IMR-90 (cell line): ENCODE data around the gene DIO1. TPM values are rescaled to one million over a fixed set of nuclear protein-coding genes. Genes with fewer than 3 reads are reported as not detected.

Experiments used
- ATAC-seq: fragments of 200-7000 bp; cut with Tn5 transposase; 2 replicates; pipeline ENCODE4 v1.9.1; 2020; ENCODE audit warnings: low read depth, mild to moderate bottlenecking, moderate library complexity
- BruUV-seq: library from RNA; stranded (reverse); fragments of 400-500 nt; replicated peaks from 2 replicates; lab custom pipeline; 2021; lab: Mats Ljungman, UMichigan
- CTCF ChIA-PET: fragments of 300-600 bp; formaldehyde crosslinking; extraction: SDS; loops from one replicate; lab custom pipeline; 2021; ENCODE audit warnings: antibody characterized with exemption; lab: Yijun Ruan, JAX
- POLR2A ChIA-PET: fragments of 300-600 bp; sonication (Branson Sonifier 250); formaldehyde crosslinking; loops from one replicate; lab custom pipeline; 2022; ENCODE audit warnings: antibody characterized with exemption; ENCODE audit not compliant: unreplicated experiment; lab: Charles Lee
- DNase-seq: peaks from one replicate; pipeline ENCODE4 v3.0.0; 2013
- H2AFZ ChIP-seq: replicated peaks from 2 replicates; pipeline ENCODE3; 2013; ENCODE audit warnings: low read length, mild to moderate bottlenecking; ENCODE audit not compliant: poor library complexity
- H2AK5ac ChIP-seq: 2 replicates; pipeline ENCODE4 v1.6.1; 2013; ENCODE audit warnings: low read depth, low read length, inconsistent platforms
- H2AK9ac ChIP-seq: replicated peaks from 2 replicates; pipeline ENCODE3; 2013; ENCODE audit warnings: mild to moderate bottlenecking, low read depth, low read length, moderate library complexity; ENCODE audit not compliant: poor library complexity
- H2BK120ac ChIP-seq: 2 replicates; pipeline ENCODE4 v1.6.1; 2013; ENCODE audit warnings: low read depth, low read length, inconsistent platforms
- H2BK15ac ChIP-seq: 3 replicates; pipeline ENCODE4 v1.6.1; 2013; ENCODE audit warnings: low read depth, low read length, inconsistent platforms
- H2BK20ac ChIP-seq: 2 replicates; pipeline ENCODE4 v1.6.1; 2013; ENCODE audit warnings: low read depth, mild to moderate bottlenecking, inconsistent platforms, low read length, moderate library complexity
- H2BK5ac ChIP-seq: 2 replicates; pipeline ENCODE4 v1.6.1; 2013; ENCODE audit warnings: mild to moderate bottlenecking, low read depth, low read length, inconsistent platforms; ENCODE audit not compliant: poor library complexity, severe bottlenecking
- H3K14ac ChIP-seq: replicated peaks from 2 replicates; pipeline ENCODE4 v1.6.1; 2013; ENCODE audit warnings: low read depth, low read length, inconsistent platforms
- H3K18ac ChIP-seq: 2 replicates; pipeline ENCODE4 v1.6.1; 2013; ENCODE audit warnings: low read depth, low read length, control low read depth
- H3K23ac ChIP-seq: 2 replicates; pipeline ENCODE4 v1.6.1; 2013; ENCODE audit warnings: low read depth, low read length, inconsistent platforms
- H3K27ac ChIP-seq: 2 replicates; pipeline ENCODE4 v1.5.1; 2013; ENCODE audit warnings: mild to moderate bottlenecking, control low read depth, low read length; ENCODE audit not compliant: insufficient read depth
- H3K27me3 ChIP-seq: 2 replicates; pipeline ENCODE4 v1.6.1; 2013; ENCODE audit warnings: low read length; ENCODE audit not compliant: control insufficient read depth, insufficient read depth
- H3K36me3 ChIP-seq: 2 replicates; pipeline ENCODE4 v1.6.1; 2013; ENCODE audit warnings: low read length, mixed read lengths; ENCODE audit not compliant: control insufficient read depth, insufficient read depth
- H3K4ac ChIP-seq: 2 replicates; pipeline ENCODE4 v1.6.1; 2013; ENCODE audit warnings: low read depth, low read length, inconsistent platforms
- H3K4me1 ChIP-seq: 2 replicates; pipeline ENCODE4 v1.6.1; 2013; ENCODE audit warnings: low read length, mixed read lengths; ENCODE audit not compliant: control insufficient read depth, insufficient read depth
- H3K4me2 ChIP-seq: 2 replicates; pipeline ENCODE4 v1.6.1; 2013; ENCODE audit warnings: low read depth, mild to moderate bottlenecking, control low read depth, low read length, moderate library complexity
- H3K4me3 ChIP-seq: 2 replicates; pipeline ENCODE4 v1.5.1; 2013; ENCODE audit warnings: low read depth, mild to moderate bottlenecking, control low read depth, low read length, moderate library complexity; ENCODE audit not compliant: insufficient read depth
- H3K56ac ChIP-seq: 2 replicates; pipeline ENCODE4 v1.6.1; 2013; ENCODE audit warnings: low read length, inconsistent platforms; ENCODE audit not compliant: insufficient read depth; ENCODE audit errors: extremely low read depth
- H3K79me1 ChIP-seq, 2 experiments: 2 replicates each; pipeline ENCODE4 v1.6.1; 2013; ENCODE audit warnings: low read length in 2 of 2, inconsistent platforms in 1 of 2, low read depth in 1 of 2
- H3K9ac ChIP-seq: 2 replicates; pipeline ENCODE4 v1.6.1; 2013; ENCODE audit warnings: low read depth, low read length, control low read depth
- H3K9me1 ChIP-seq: 2 replicates; pipeline ENCODE4 v1.6.1; 2013; ENCODE audit warnings: low read length, inconsistent platforms; ENCODE audit not compliant: insufficient read depth
- H3K9me3 ChIP-seq: 2 replicates; pipeline ENCODE4 v1.6.1; 2013; ENCODE audit warnings: low read length; ENCODE audit not compliant: control insufficient read depth, insufficient read depth
- H4K20me1 ChIP-seq: 2 replicates; pipeline ENCODE4 v1.6.1; 2013; ENCODE audit warnings: low read length, inconsistent platforms; ENCODE audit not compliant: insufficient read depth
- H4K5ac ChIP-seq: 2 replicates; pipeline ENCODE4 v1.6.1; 2013; ENCODE audit warnings: mild to moderate bottlenecking, low read depth, low read length, control low read depth
- H4K8ac ChIP-seq, 2 experiments: 2 replicates each; pipeline ENCODE4 v1.6.1; 2013; ENCODE audit warnings: low read depth in 2 of 2, low read length in 2 of 2, control low read depth in 1 of 2, inconsistent platforms in 1 of 2
- H4K91ac ChIP-seq: 2 replicates; pipeline ENCODE4 v1.6.1; 2013; ENCODE audit warnings: low read depth, low read length, inconsistent platforms; ENCODE audit not compliant: insufficient read depth
- BHLHE40 ChIP-seq: fragments of 150-350 bp; IDR thresholded peaks from 2 replicates; pipeline ENCODE4 v1.6.1; 2016; ENCODE audit warnings: mild to moderate bottlenecking, low read depth, low read length
- CEBPB ChIP-seq: IDR thresholded peaks from 2 replicates; pipeline ENCODE4 v1.6.1; 2012; ENCODE audit warnings: low read depth, low read length, improper control_type of control experiment
- CHD1 ChIP-seq: IDR thresholded peaks from 2 replicates; pipeline ENCODE4 v1.6.1; 2012; ENCODE audit warnings: low read depth, low read length, improper control_type of control experiment
- CTCF ChIP-seq: conservative IDR thresholded peaks from 2 replicates; pipeline ENCODE4 v1.5.1; 2012; ENCODE audit warnings: mild to moderate bottlenecking, low read depth, low read length, improper control_type of control experiment
- ELK1 ChIP-seq: fragments of 150-350 bp; IDR thresholded peaks from 2 replicates; pipeline ENCODE4 v1.6.1; 2016; ENCODE audit warnings: low read depth, mild to moderate bottlenecking, low read length, moderate library complexity, borderline replicate concordance
- MAFK ChIP-seq: IDR thresholded peaks from 2 replicates; pipeline ENCODE4 v1.6.1; 2012; ENCODE audit warnings: low read depth, low read length, improper control_type of control experiment
- MAZ ChIP-seq: IDR thresholded peaks from 2 replicates; pipeline ENCODE4 v1.6.1; 2012; ENCODE audit warnings: low read depth, mild to moderate bottlenecking, low read length, improper control_type of control experiment, moderate library complexity, borderline replicate concordance
- NFE2L2 ChIP-seq: fragments of 150-350 bp; IDR thresholded peaks from 2 replicates; pipeline ENCODE4 v1.6.1; 2016; ENCODE audit warnings: low read depth, mild to moderate bottlenecking, low read length
- POLR2A ChIP-seq: IDR thresholded peaks from 2 replicates; pipeline ENCODE4 v1.6.1; 2012; ENCODE audit warnings: mild to moderate bottlenecking, low read depth, low read length
- RAD21 ChIP-seq: IDR thresholded peaks from 2 replicates; pipeline ENCODE4 v1.6.1; 2012; ENCODE audit warnings: low read length, improper control_type of control experiment
- RCOR1 ChIP-seq: IDR thresholded peaks from 2 replicates; pipeline ENCODE4 v1.6.1; 2012; ENCODE audit warnings: mild to moderate bottlenecking, low read length, improper control_type of control experiment; ENCODE audit not compliant: insufficient replicate concordance
- RFX5 ChIP-seq: IDR thresholded peaks from 2 replicates; pipeline ENCODE4 v1.8.0; 2012; ENCODE audit warnings: low read depth, mild to moderate bottlenecking, low read length, moderate library complexity
- SMC3 ChIP-seq: fragments of 150-350 bp; IDR thresholded peaks from 2 replicates; pipeline ENCODE4 v1.6.1; 2016; ENCODE audit warnings: low read depth, mild to moderate bottlenecking, antibody characterized with exemption, low read length, moderate library complexity
- USF2 ChIP-seq: fragments of 150-350 bp; IDR thresholded peaks from 2 replicates; pipeline ENCODE4 v1.6.1; 2017; ENCODE audit warnings: mild to moderate bottlenecking, antibody characterized with exemption, low read length, low read depth
- WGBS, 2 experiments: methylation state at CpG; one replicate each; pipeline versions ENCODE4 v1.1.5 to v1.1.7; 2013; ENCODE audit warnings: missing lambda C conversion rate in 2 of 2; ENCODE audit not compliant: insufficient read length in 1 of 2; ENCODE audit errors: extremely low coverage in 2 of 2; 5-methylcytosine and 5-hydroxymethylcytosine counted together
- dilution Hi-C: fragments of 300-500 bp; cut with HindIII; formaldehyde crosslinking; loops from one replicate; pipeline ENCODE4 v1.14.3; 2018; ENCODE audit warnings: low sequenced_read_pairs; ENCODE audit not compliant: unreplicated experiment
- in situ Hi-C: fragments of 300-500 bp; cut with MboI; formaldehyde crosslinking; loops from 3 replicates; pipeline ENCODE4 v1.14.3; 2019; ENCODE audit warnings: low sequenced_read_pairs, inconsistent platforms, mixed read lengths
- intact Hi-C: fragments of 100-400 bp; cut with micrococcal nuclease; formaldehyde crosslinking; loops from 2 replicates; pipeline ENCODE4 v1.10.0; 2022
- polyA plus RNA-seq, 3 experiments: library from polyadenylated mRNA; depleted of rRNA; stranded (reverse); fragments of >200 nt; gene quantifications; 2 replicates each; pipeline ENCODE4 v1.2.3, GENCODE V29; 2012; ENCODE audit warnings: low replicate concordance in 1 of 3
- total RNA-seq: library from RNA; depleted of rRNA; stranded (reverse); fragments of >200 nt; gene quantifications from 2 replicates; pipeline ENCODE4 v1.2.3, GENCODE V29; 2012

Gene DIO1
- total and polyA plus RNA-seq, 2 of the 4 experiments (the other 2 are of a cell fraction): not detected

- no peak for TF ChIP-seq CEBPB
These were observed 35.4 kb downstream of the DIO1 start (continued) for GRCh38 chr1:53929246-53929960.

GRCh38 chr1:53930932-53931331 is 36.9 kb downstream of the DIO1 start:
- dilution Hi-C loops: no loop called here
- Histone ChIP-seq H2AK5ac (no peak overlapping the region), H4K20me1 (no peaks in the 10 kb centered on the region), H2BK15ac (no peak overlapping the region), H3K18ac (no peak overlapping the region), H3K14ac (no peak overlapping the region), H3K79me1 (peaks cover 11 to 16% of the 10 kb centered on the region in 2 experiments), H3K4ac (no peak overlapping the region), H3K9ac (no peak overlapping the region), H3K56ac (no peak overlapping the region), H3K9me3 (peaks cover 16% of the 10 kb centered on the region), H3K9me1 (peaks cover 6% of the 10 kb centered on the region; the same call in 1 of the 2 replicates), H2BK120ac (no peak overlapping the region), H3K27ac (no peak overlapping the region), H4K91ac (no peak overlapping the region), H3K36me3 (peaks cover 17% of the 10 kb centered on the region), H3K4me2 (no peak overlapping the region), H3K23ac (no peak overlapping the region), H3K4me3 (no peak overlapping the region), H4K5ac (no peak overlapping the region), H2BK20ac (no peak overlapping the region), H3K27me3 (no peaks in the 10 kb centered on the region), H2BK5ac (no peak overlapping the region), H2AFZ (no peak overlapping the region), H3K4me1 (peaks cover 4% of the 10 kb centered on the region), H2AK9ac (no peak overlapping the region), H4K8ac (no peak overlapping the region)
- BruUV-seq: no TSS peak
- ATAC-seq: no peak
- ChIA-PET POLR2A (no interaction called here), CTCF (no interaction called here)
- intact Hi-C loops: no loop called here
- no CpG with 5 or more reads among the region's 3 CpGs for WGBS, 2 experiments
- in situ Hi-C loops: no loop called here
- DNase-seq: no peak
- TF ChIP-seq MAZ (no peak), POLR2A (no peak), MAFK (no peak), ELK1 (no peak), SMC3 (no peak), USF2 (no peak), CTCF (no peak), RFX5 (no peak), RAD21 (no peak), BHLHE40 (no peak), CHD1 (no peak), CEBPB (no peak), NFE2L2 (no peak), RCOR1 (no peak)
